RWPE2 (cell line): ENCODE measurements around the gene SLX4IP.

Experiments used
- ATAC-seq: fragments of 200-7000 bp; cut with Tn5 transposase; 3 replicates; pipeline ENCODE4 v1.9.1; 2021; ENCODE audit warnings: low read depth
- DNase-seq: peaks from one replicate; pipeline ENCODE4 v3.0.0-alpha.2; 2020; ENCODE audit warnings: low spot score
- H3K27ac ChIP-seq: fragments of 450-650 bp; 2 replicates; pipeline ENCODE4 v1.5.1; 2017; ENCODE audit warnings: mild to moderate bottlenecking; ENCODE audit not compliant: poor library complexity, severe bottlenecking
- H3K27me3 ChIP-seq: fragments of 250-450 bp; sonication (Bioruptor Pico); 2 replicates; pipeline ENCODE4 v1.5.1; 2021; ENCODE audit warnings: mild to moderate bottlenecking, moderate library complexity; ENCODE audit not compliant: insufficient read depth, poor library complexity, severe bottlenecking
- H3K36me3 ChIP-seq: fragments of 250-450 bp; sonication (Bioruptor Pico); 2 replicates; pipeline ENCODE4 v1.5.1; 2020; ENCODE audit warnings: low read depth, mild to moderate bottlenecking, moderate library complexity
- H3K4me1 ChIP-seq: fragments of 250-450 bp; sonication (Bioruptor Pico); 2 replicates; pipeline ENCODE4 v1.5.1; 2021; ENCODE audit warnings: mild to moderate bottlenecking, moderate library complexity; ENCODE audit not compliant: insufficient read depth, poor library complexity, severe bottlenecking
- H3K4me3 ChIP-seq: fragments of 250-450 bp; sonication (Bioruptor Pico); 2 replicates; pipeline ENCODE4 v1.5.1; 2021; ENCODE audit warnings: mild to moderate bottlenecking, moderate library complexity; ENCODE audit not compliant: severe bottlenecking
- H3K9me3 ChIP-seq: fragments of 250-450 bp; sonication (Bioruptor Pico); 2 replicates; pipeline ENCODE4 v1.5.1; 2021; ENCODE audit warnings: mild to moderate bottlenecking, moderate library complexity; ENCODE audit not compliant: severe bottlenecking
- TF ChIP-seq, protein P1 (sequence below): fragments of 450-650 bp; IDR thresholded peaks from one replicate; pipeline ENCODE4 v1.5.1; 2017; ENCODE audit warnings: mild to moderate bottlenecking, moderate library complexity; ENCODE audit not compliant: poor library complexity, severe bottlenecking

Gene SLX4IP

DNA sequence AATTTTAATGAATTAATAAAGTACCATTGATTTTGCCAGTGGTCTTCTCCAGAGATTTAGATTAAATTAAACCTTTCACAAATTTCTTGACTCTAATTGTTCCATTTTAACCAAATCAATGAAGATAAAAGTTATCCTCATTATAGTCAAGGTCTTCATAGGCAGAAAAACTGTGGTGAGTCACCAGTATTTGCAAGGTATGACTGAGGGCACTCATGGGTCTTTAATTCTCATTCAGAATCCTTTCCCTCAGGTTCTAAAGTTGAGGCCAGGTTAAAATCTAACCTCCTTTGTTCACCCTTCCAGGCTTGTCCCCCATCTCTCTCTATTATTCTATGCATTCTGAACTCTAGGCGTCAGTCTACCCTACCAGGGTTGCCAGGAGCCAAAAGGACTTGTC, 144.8 kb downstream of the SLX4IP start:
- Histone ChIP-seq H3K4me1 (peaks cover 50% of the 10 kb centered on the region), H3K27ac (peak overlapping the region; percentile 83), H3K27me3 (no peaks in the 10 kb centered on the region), H3K4me3 (no peak overlapping the region), H3K9me3 (no peaks in the 10 kb centered on the region), H3K36me3 (no peaks in the 10 kb centered on the region)
- DNase-seq (no peak), ATAC-seq (0 out of 3 replicates have a peak, but pooled peaks have one; percentile 24)
- TF ChIP-seq, protein P1, sequence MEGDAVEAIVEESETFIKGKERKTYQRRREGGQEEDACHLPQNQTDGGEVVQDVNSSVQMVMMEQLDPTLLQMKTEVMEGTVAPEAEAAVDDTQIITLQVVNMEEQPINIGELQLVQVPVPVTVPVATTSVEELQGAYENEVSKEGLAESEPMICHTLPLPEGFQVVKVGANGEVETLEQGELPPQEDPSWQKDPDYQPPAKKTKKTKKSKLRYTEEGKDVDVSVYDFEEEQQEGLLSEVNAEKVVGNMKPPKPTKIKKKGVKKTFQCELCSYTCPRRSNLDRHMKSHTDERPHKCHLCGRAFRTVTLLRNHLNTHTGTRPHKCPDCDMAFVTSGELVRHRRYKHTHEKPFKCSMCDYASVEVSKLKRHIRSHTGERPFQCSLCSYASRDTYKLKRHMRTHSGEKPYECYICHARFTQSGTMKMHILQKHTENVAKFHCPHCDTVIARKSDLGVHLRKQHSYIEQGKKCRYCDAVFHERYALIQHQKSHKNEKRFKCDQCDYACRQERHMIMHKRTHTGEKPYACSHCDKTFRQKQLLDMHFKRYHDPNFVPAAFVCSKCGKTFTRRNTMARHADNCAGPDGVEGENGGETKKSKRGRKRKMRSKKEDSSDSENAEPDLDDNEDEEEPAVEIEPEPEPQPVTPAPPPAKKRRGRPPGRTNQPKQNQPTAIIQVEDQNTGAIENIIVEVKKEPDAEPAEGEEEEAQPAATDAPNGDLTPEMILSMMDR, result no peak

DNA sequence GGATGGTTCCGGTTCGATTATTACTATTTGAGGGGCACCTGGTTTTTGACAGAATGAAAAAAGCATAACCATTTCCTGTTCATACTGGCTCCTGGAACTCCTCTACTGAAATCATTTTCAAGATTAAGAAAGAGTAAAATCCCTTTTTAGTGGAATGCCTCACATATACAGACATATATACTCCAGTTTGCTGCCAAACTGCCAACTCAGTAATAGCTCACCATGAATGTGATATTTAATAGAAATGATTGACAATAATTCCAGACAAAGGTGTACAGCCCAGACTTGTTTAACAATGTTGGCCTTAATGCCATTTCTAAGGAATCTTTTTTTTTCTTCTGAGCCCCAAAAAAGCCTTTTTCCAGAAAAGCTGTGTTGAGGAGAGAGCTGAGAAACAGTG, 145.6 kb downstream of the SLX4IP start:
- Histone ChIP-seq H3K27ac (peak overlapping the region; percentile 83), H3K36me3 (no peaks in the 10 kb centered on the region), H3K4me1 (peaks cover 50% of the 10 kb centered on the region), H3K4me3 (no peak overlapping the region), H3K27me3 (no peaks in the 10 kb centered on the region), H3K9me3 (no peaks in the 10 kb centered on the region)
- DNase-seq, result no peak
- TF ChIP-seq, protein P1, result no peak
- ATAC-seq, result peak; percentile 55

DNA sequence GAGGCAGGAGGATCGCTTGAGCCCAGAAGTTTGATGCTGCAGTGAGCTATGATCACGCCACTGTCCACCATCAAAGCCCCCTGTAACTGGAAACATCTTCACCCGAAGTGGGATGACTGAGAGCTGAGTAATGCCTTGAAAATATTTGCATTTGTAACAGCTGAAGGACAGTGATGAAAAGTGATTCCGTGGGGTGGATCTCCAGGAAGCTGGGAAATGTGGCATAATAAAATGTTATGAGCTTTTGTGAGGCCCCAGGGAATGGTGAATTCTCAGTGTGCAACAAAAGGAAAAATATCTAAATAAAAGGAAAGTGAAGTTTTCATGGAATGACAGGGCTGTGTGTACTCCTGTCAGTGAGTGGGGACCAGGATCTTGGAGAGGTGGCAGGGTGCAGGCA, 146.7 kb downstream of the SLX4IP start:
- Histone ChIP-seq H3K9me3 (no peaks in the 10 kb centered on the region), H3K27me3 (no peaks in the 10 kb centered on the region), H3K27ac (peak overlapping the region; percentile 83), H3K4me1 (peaks cover 50% of the 10 kb centered on the region), H3K36me3 (no peaks in the 10 kb centered on the region), H3K4me3 (no peak overlapping the region)
- ATAC-seq (peak; percentile 66), DNase-seq (no peak)
- TF ChIP-seq, protein P1, result no peak

DNA sequence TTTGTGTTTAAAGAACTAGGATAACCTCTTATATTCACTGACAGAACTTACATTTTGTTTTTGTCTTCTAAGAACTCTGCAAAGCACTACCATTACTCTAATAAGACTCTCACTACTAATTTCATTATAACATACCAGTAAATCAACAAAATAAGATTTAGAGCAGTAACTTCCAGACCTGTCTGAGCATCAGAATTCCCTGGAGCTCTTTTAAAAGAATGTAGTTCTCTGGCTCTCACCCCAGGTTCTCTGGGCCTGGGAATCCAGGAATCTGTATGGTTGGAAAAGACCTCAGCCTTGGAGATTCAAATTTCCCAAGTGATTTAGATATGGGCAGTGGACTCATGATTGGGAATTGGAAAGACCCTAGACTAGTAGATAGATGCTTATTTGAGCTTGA, 149.3 kb downstream of the SLX4IP start:
- Histone ChIP-seq H3K27me3 (no peaks in the 10 kb centered on the region), H3K36me3 (no peaks in the 10 kb centered on the region), H3K4me3 (no peak overlapping the region), H3K27ac (no peak overlapping the region), H3K9me3 (no peaks in the 10 kb centered on the region), H3K4me1 (peaks cover 32% of the 10 kb centered on the region)
- no peak for DNase-seq
- TF ChIP-seq, protein P1, result no peak
- ATAC-seq, result no peak

DNA sequence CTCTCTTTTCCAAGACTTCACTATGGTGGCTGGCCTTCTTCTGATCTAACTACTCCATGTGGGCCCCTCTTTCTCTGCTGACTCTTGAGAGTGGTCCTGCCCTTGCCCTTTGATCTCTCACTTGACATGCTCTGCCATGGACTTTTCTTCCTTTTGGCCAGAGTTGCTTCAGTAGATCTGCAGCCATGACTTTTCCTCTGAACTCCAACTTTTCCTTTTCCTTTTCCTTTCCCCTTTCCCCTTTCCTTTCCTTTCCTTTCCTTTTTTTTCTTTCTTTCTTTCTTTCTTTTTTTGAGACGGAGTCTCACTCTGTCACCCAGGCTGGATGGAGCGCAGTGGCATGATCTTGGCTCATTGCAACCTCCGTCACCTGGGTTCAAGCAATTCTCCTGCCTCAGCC, 150.2 kb downstream of the SLX4IP start:
- H3K9me3 ChIP-seq, result no peaks in the 10 kb centered on the region
- TF ChIP-seq, protein P1, result no peak
- no peak overlapping the region for H3K4me3 ChIP-seq
- peaks cover 28% of the 10 kb centered on the region for H3K4me1 ChIP-seq
- H3K27me3 ChIP-seq, result no peaks in the 10 kb centered on the region
- H3K36me3 ChIP-seq, result no peaks in the 10 kb centered on the region
- no peak overlapping the region for H3K27ac ChIP-seq
- DNase-seq (no peak), ATAC-seq (no peak)
